ENCODE data around the gene CLEC4E.

DNA sequence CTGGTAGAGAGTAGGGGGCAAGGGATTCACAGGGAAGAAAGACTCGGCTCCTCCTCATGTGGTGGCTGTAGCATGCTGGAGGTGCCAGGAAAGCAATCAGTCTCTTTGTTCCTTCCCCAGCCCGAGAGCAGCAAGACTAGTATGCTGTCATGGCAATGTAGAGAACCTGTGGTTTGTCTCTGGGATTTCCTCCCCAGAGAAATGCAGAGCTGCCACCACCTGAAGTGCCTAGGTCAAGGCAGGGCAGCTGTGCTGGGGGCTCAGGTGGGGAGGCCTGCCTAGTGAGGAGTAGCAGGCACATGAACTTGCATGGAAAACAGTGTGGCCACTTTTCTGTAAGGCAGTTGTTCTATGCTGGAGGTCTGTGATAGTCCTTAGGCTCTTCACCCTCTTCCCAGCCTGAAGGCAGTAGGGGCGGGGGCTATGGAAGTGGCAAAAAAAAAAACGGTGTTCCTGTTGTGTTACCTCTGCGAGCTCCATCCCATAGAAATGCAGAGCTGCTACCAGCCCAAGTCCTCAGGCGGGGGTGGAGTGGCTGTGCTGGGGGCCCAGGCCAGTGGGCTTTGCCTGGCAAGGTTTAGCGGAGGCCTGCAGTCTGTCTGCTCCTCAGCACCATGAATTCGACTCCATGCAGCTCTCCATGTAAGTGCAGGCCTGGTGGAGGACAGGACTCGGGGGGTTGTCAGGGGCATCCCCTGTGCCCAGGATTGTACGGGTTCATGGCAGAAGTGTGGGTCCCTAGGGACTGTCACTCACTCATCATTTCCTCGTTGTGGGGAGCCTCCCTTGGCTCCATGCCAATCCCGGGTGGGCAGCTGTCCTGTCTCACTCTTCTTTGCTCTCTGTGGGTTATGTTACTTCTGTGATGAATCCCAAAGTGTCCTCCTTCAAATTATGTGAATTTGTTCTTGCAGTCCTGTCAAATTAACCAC is 31.5 kb downstream of the CLEC4E start:
- TF ChIP-seq, protein P1, sequence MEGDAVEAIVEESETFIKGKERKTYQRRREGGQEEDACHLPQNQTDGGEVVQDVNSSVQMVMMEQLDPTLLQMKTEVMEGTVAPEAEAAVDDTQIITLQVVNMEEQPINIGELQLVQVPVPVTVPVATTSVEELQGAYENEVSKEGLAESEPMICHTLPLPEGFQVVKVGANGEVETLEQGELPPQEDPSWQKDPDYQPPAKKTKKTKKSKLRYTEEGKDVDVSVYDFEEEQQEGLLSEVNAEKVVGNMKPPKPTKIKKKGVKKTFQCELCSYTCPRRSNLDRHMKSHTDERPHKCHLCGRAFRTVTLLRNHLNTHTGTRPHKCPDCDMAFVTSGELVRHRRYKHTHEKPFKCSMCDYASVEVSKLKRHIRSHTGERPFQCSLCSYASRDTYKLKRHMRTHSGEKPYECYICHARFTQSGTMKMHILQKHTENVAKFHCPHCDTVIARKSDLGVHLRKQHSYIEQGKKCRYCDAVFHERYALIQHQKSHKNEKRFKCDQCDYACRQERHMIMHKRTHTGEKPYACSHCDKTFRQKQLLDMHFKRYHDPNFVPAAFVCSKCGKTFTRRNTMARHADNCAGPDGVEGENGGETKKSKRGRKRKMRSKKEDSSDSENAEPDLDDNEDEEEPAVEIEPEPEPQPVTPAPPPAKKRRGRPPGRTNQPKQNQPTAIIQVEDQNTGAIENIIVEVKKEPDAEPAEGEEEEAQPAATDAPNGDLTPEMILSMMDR (conservative IDR thresholded peaks at IDR 0.05) = no peak
- no peak for TF ChIP-seq ZFX (IDR thresholded peaks at IDR 0.05)
